Esophagus muscularis mucosa (tissue), 4 donors: Measurements from ENCODE around the gene DOK6. TPM values are rescaled to one million over a fixed set of nuclear protein-coding genes. Genes with fewer than 3 reads are reported as not detected.

Experiments used
- DNase-seq: peaks from one replicate; pipeline ENCODE4 v3.0.0-alpha.2; 2017; ENCODE audit errors: extremely low spot score
- H3K27ac ChIP-seq, 4 donors: fragments of 200-600 bp; sonication (generic); replicated peaks in 1 of 4; 1 replicate in 3 of 4; 2 replicates in 1 of 4; pipeline ENCODE4 v1.5.1; 2016 to 2019; ENCODE audit warnings: mild to moderate bottlenecking in 1 of 4
- H3K27me3 ChIP-seq, 4 donors: fragments of 200-600 bp; sonication (generic); one replicate each; pipeline versions ENCODE4 v1.5.1 to v1.6.0; 2016 to 2019
- H3K36me3 ChIP-seq, 4 donors: fragments of 200-600 bp; sonication (generic); one replicate each; pipeline ENCODE4 v1.5.1; 2016 to 2019
- H3K4me1 ChIP-seq, 4 donors: fragments of 200-600 bp; sonication (generic); one replicate each; pipeline ENCODE4 v1.5.1; 2016 to 2019
- H3K4me3 ChIP-seq, 4 donors: fragments of 200-600 bp; sonication (generic); 1 replicate in 2 of 4; 2 replicates in 2 of 4; pipeline ENCODE4 v1.5.1; 2016 to 2019; ENCODE audit warnings: mild to moderate bottlenecking in 4 of 4, moderate library complexity in 1 of 4
- H3K9me3 ChIP-seq, 4 donors: fragments of 200-600 bp; sonication (generic); 1 replicate in 3 of 4; 2 replicates in 1 of 4; pipeline ENCODE4 v1.5.1; 2016 to 2019
- EP300 ChIP-seq: sonication (generic); formaldehyde crosslinking; IDR thresholded peaks from one replicate; pipeline ENCODE4 v1.6.1; 2017; ENCODE audit warnings: antibody characterized with exemption
- POLR2A ChIP-seq: fragments of 450-650 bp; IDR thresholded peaks from one replicate; pipeline ENCODE4 v1.6.1; 2017; ENCODE audit warnings: antibody characterized with exemption, moderate library complexity, mild to moderate bottlenecking, low read depth
- POLR2AphosphoS5 ChIP-seq, 2 donors: sonication (generic); formaldehyde crosslinking; IDR thresholded peaks; one replicate each; pipeline ENCODE4 v1.6.1; 2017; ENCODE audit warnings: antibody characterized with exemption in 2 of 2
- WGBS: methylation state at CpG from one replicate; pipeline ENCODE4 v1.1.5; 2018; 5-methylcytosine and 5-hydroxymethylcytosine counted together
- intact Hi-C: fragments of 100-400 bp; cut with DNase I; formaldehyde crosslinking; loops from one replicate; pipeline ENCODE4 v1.15.1; 2023
- total RNA-seq, 4 donors: library from RNA; depleted of rRNA; stranded (reverse); fragments of >200 nt; gene quantifications; one replicate each; pipeline versions ENCODE4 v1.1.0 to v1.2.1, GENCODE V29; 2016
- TF ChIP-seq, protein P1 (sequence below), 3 experiments: fragments of 200-600 bp in 2 of 3; fragments of 450-650 bp in 1 of 3; sonication (generic) in 2 of 3; IDR thresholded peaks; one replicate each; pipeline ENCODE4 v1.5.1; 2017 to 2019; ENCODE audit warnings: antibody characterized with exemption in 3 of 3, mild to moderate bottlenecking in 2 of 3, moderate library complexity in 1 of 3

The DOK6 gene
- total RNA-seq, 4 donors from 2014 or later = 0.83 to 4.1 (median 1.9) TPM

GRCh38 chr18:69885355-69885754, 484.7 kb downstream of the DOK6 start:
- Histone ChIP-seq H3K27me3 (no peaks in the 10 kb centered on the region), H3K27ac (no peak overlapping the region), H3K4me1 (peaks cover 0 to 11% (median 8%) of the 10 kb centered on the region in 4 donors), H3K9me3 (no peaks in the 10 kb centered on the region), H3K4me3 (no peak overlapping the region), H3K36me3 (no peaks in the 10 kb centered on the region)
- no peak for DNase-seq
- 88% methylated on average over 4 of the region's 4 CpGs for WGBS
- TF ChIP-seq EP300 = no peak
- no peak for TF ChIP-seq POLR2A
- TF ChIP-seq, protein P1, sequence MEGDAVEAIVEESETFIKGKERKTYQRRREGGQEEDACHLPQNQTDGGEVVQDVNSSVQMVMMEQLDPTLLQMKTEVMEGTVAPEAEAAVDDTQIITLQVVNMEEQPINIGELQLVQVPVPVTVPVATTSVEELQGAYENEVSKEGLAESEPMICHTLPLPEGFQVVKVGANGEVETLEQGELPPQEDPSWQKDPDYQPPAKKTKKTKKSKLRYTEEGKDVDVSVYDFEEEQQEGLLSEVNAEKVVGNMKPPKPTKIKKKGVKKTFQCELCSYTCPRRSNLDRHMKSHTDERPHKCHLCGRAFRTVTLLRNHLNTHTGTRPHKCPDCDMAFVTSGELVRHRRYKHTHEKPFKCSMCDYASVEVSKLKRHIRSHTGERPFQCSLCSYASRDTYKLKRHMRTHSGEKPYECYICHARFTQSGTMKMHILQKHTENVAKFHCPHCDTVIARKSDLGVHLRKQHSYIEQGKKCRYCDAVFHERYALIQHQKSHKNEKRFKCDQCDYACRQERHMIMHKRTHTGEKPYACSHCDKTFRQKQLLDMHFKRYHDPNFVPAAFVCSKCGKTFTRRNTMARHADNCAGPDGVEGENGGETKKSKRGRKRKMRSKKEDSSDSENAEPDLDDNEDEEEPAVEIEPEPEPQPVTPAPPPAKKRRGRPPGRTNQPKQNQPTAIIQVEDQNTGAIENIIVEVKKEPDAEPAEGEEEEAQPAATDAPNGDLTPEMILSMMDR (IDR thresholded peaks at IDR 0.05) = no peak
- no peak for TF ChIP-seq POLR2AphosphoS5 (IDR thresholded peaks at IDR 0.05)
- intact Hi-C loops = loop anchor here (5.0 kb wide), 1 partner anchor 38 kb away; no protein-coding TSS in a partner anchor

DNA sequence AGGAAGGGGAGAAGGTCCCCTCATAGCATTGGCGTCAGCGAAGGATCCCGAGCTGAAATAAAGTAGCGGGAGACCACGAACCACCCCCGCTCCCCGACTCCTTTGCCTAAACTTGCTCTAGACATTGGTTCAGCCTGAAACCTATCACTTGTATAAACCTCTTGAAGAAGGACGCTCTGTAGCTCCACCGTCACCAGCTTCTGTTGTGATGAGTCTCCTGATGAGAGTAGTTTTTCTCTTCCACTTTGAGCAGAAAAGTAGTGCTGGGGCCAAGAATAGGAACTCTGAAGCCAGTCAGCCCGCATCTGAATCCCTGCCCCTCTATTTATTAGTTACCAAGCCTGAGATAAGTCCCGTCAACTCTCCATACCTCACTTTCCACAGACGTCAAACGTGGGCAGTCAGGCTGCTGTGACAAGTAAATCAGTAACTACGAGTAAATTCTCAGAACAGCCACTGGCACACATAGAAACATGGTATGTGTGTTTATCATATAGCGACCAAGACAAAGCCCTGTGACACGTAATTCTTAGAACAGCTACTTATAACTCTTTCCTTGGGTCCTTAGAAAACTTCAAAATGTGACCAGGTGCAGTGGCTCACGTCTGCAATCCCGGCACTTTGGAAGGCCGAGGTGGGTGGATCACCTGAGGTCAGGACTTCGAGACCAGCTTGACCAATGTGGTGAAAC, 485.3 kb downstream of the DOK6 start:
- TF ChIP-seq, protein P1 (IDR thresholded peaks at IDR 0.05) = no peak
- TF ChIP-seq EP300 (no peak), POLR2AphosphoS5 (IDR thresholded peaks at IDR 0.05) (no peak), POLR2A (no peak)
- Histone ChIP-seq H3K27me3 (no peaks in the 10 kb centered on the region), H3K36me3 (no peaks in the 10 kb centered on the region), H3K9me3 (no peaks in the 10 kb centered on the region), H3K4me1 (peaks cover 0 to 11% (median 8%) of the 10 kb centered on the region in 4 donors), H3K27ac (no peak overlapping the region), H3K4me3 (no peak overlapping the region)
- intact Hi-C loops = loop anchor here (5.0 kb wide), 1 partner anchor 39 kb away; no protein-coding TSS in a partner anchor
- no peak for DNase-seq
- 97% methylated on average over 20 of the region's 20 CpGs for WGBS

DNA sequence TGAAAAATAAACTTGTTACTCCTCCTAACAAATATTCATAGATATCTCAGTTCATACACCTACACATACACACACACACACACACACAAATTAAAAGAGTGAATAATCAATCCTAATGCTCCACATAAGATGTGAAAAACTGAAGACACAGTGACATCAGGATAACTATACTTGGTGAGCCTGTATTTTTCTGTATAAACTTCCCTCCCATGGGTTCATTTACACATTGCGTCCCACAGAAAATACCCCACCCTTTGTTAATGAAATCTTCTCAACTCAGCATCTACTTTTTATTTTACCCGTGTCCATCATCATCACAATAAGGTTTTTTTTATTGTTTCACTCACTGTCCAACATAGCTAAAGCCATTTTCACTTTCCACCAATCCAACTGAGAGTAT, 486.6 kb downstream of the DOK6 start:
- Histone ChIP-seq H3K4me1 (peaks cover 0 to 11% (median 8%) of the 10 kb centered on the region in 4 donors), H3K36me3 (no peaks in the 10 kb centered on the region), H3K27ac (no peak overlapping the region), H3K4me3 (no peak overlapping the region), H3K27me3 (no peaks in the 10 kb centered on the region), H3K9me3 (no peaks in the 10 kb centered on the region)
- TF ChIP-seq, protein P1 (IDR thresholded peaks at IDR 0.05) = no peak
- TF ChIP-seq EP300 (no peak), POLR2AphosphoS5 (IDR thresholded peaks at IDR 0.05) (no peak), POLR2A (no peak)
- DNase-seq = no peak
- intact Hi-C loops = loop anchor here (5.0 kb wide), 1 partner anchor 40 kb away; no protein-coding TSS in a partner anchor
- 97% methylated on average over 2 of the region's 2 CpGs for WGBS

- Histone ChIP-seq H3K4me3 (no peak overlapping the region), H3K27me3 (no peaks in the 10 kb centered on the region), H3K36me3 (no peaks in the 10 kb centered on the region), H3K27ac (no peak overlapping the region), H3K9me3 (no peaks in the 10 kb centered on the region), H3K4me1 (peaks cover 0 to 5% (median 3%) of the 10 kb centered on the region in 4 donors)
- WGBS = 88% methylated on average over 4 of the region's 4 CpGs
- TF ChIP-seq POLR2A (no peak), POLR2AphosphoS5 (IDR thresholded peaks at IDR 0.05) (no peak), EP300 (no peak)
- TF ChIP-seq, protein P1 (IDR thresholded peaks at IDR 0.05) = no peak
- DNase-seq = no peak
- intact Hi-C loops = loop anchor here (5.0 kb wide), 1 partner anchor 42 kb away; no protein-coding TSS in a partner anchor
These were observed 488.3 kb downstream of the DOK6 start for GRCh38 chr18:69889009-69889408.
